CD4-positive, alpha-beta T cell treated with Interleukin-17A for 1 hour (primary cell): ENCODE results near the gene SPRR2E.
"Not testable (repeated sequence)": the region's sequence is repeated elsewhere in the genome, so short reads cannot be mapped to it uniquely, and the experiment has no call there.

Experiments used
- DNase-seq: peaks from one replicate; pipeline ENCODE4 v3.0.0-alpha.2; 2020

SPRR2E gene

GRCh38 chr1:153058826-153059784 lies 35.2 kb downstream of the SPRR2E start:
- no peak for DNase-seq

- no peak for DNase-seq
Measured at GRCh38 chr1:153058154-153058553, 36.2 kb downstream of the SPRR2E start.

GRCh38 chr1:153057375-153057774 lies 37.0 kb downstream of the SPRR2E start, which contains the start of gene SPRR2A:
Gene SPRR2A, minus strand, starts transcription at chr1:153057512. Its CDS starts 777 bp downstream, at chr1:153056735.
- no peak for DNase-seq

- DNase-seq, result not testable (repeated sequence)
Measured at GRCh38 chr1:153056111-153056510, 38.2 kb downstream of the SPRR2E start.

GRCh38 chr1:153049211-153049610 lies 45.1 kb downstream of the SPRR2E start:
- DNase-seq, result no peak
